ENCODE measurements around the gene WBP11. TPM values are rescaled to one million over a fixed set of nuclear protein-coding genes. Genes with fewer than 3 reads are reported as not detected.
"Not testable (repeated sequence)": the region's sequence is repeated elsewhere in the genome, so short reads cannot be mapped to it uniquely, and the experiment has no call there.

The WBP11 gene
- total RNA-seq, 4 donors from 2014 or later, result 16.7 to 24.4 (median 19.7) TPM

- no peaks in the 10 kb centered on the region for H3K4me1 ChIP-seq
- WGBS, result 94% methylated on average over 1 of the region's 1 CpG
- no peaks in the 10 kb centered on the region for H3K9me3 ChIP-seq
- no peak for DNase-seq (ENCODE audit: low spot score in 2 of 2)
- H3K27me3 ChIP-seq, result no peaks in the 10 kb centered on the region
- no peak overlapping the region for H3K4me3 ChIP-seq
- H3K36me3 ChIP-seq, result no peaks in the 10 kb centered on the region
- TF ChIP-seq CTCF (IDR thresholded peaks at IDR 0.05), result no peak
- TF ChIP-seq POLR2AphosphoS5 (IDR thresholded peaks at IDR 0.05), result no peak
- TF ChIP-seq EP300 (IDR thresholded peaks at IDR 0.05), result no peak
- no peak overlapping the region for H3K27ac ChIP-seq
These were observed 60.2 kb downstream of the WBP11 start for GRCh38 chr12:14743061-14743460.

GRCh38 chr12:14741942-14742341, 61.3 kb downstream of the WBP11 start:
- 98% methylated on average over 2 of the region's 2 CpGs for WGBS
- Histone ChIP-seq H3K27ac (no peak overlapping the region), H3K4me1 (no peaks in the 10 kb centered on the region), H3K9me3 (no peaks in the 10 kb centered on the region), H3K27me3 (no peaks in the 10 kb centered on the region), H3K36me3 (no peaks in the 10 kb centered on the region), H3K4me3 (no peak overlapping the region)
- DNase-seq (ENCODE audit: low spot score in 2 of 2), result no peak
- no peak for TF ChIP-seq EP300 (IDR thresholded peaks at IDR 0.05)
- no peak for TF ChIP-seq POLR2A (IDR thresholded peaks at IDR 0.05)
- no peak for TF ChIP-seq POLR2AphosphoS5 (IDR thresholded peaks at IDR 0.05)
- TF ChIP-seq CTCF (IDR thresholded peaks at IDR 0.05), result no peak

DNA sequence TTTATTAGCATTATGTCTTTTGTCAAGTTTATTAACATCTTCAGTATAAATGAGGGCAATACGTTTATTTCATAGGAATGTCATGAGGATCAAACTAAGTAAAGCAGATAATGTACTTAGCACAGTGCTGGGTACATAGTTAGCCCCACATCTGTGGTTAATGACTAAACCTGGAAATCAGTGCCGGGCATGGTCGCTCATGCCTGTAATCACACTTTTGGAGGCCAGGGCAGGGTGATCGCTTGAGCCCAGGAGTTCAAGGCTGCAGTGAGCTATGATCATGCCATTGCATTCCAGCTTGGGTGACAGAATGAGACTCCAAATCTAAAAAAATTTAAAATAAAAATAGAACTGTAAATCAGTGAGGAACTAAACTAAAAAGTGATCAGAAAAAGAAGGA, 62.1 kb downstream of the WBP11 start:
- WGBS, result 90% methylated on average over 4 of the region's 4 CpGs
- Histone ChIP-seq H3K27me3 (no peaks in the 10 kb centered on the region), H3K4me3 (no peak overlapping the region), H3K9me3 (no peaks in the 10 kb centered on the region), H3K4me1 (no peaks in the 10 kb centered on the region), H3K36me3 (no peaks in the 10 kb centered on the region), H3K27ac (no peak overlapping the region)
- DNase-seq (ENCODE audit: low spot score in 2 of 2), result no peak
- TF ChIP-seq POLR2A (IDR thresholded peaks at IDR 0.05) (no peak), POLR2AphosphoS5 (IDR thresholded peaks at IDR 0.05) (no peak)

DNA sequence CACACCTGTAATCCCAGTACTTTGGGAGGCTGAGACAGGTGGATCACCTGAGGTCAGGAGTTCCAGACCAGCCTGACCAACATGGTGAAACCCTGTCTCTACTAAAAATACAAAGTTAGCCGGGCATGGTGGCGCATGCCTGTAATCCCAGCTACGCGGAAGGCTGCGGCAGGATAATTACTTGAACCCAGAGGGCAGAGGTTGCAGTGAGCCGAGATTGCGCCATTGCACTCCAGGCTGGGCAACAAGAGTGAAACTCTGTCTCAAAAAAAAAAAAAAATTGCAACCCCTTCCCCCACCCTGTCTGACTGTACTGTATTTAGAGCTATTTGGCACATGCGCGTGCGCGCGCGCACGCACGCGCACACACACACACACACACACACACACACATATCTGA, 66.8 kb downstream of the WBP11 start:
- not testable (repeated sequence) for H3K4me3 ChIP-seq; DNase-seq (ENCODE audit: low spot score in 2 of 2); H3K27me3 ChIP-seq; H3K4me1 ChIP-seq; H3K9me3 ChIP-seq; H3K27ac ChIP-seq; H3K36me3 ChIP-seq
- WGBS, result 91% methylated on average over 16 of the region's 16 CpGs

Other genes starting within 250 kb of the WBP11 start
- gene PLBD1, start 235.6 kb downstream of the WBP11 start, total RNA-seq, result 10 to 100 TPM; 10.6 to 22.0 (median 18.1) TPM
- under 1 TPM in 2 of 4 donors, not detected in 2; 0.11 to 0.47 TPM for gene GUCY2C, start 106.9 kb downstream of the WBP11 start, total RNA-seq
- gene C12orf60, start 192 bp upstream of the WBP11 start, total RNA-seq, result under 1 TPM in 2 of 4 donors, not detected in 2; 0.31 to 0.83 TPM
- gene SMCO3, start 10.7 kb upstream of the WBP11 start, total RNA-seq, result not detected
- gene ART4, start 40.0 kb upstream of the WBP11 start, total RNA-seq, result 1 to 10 TPM in 1 of 4 donors, under 1 TPM in 2, not detected in 1; 0.17 to 1.3 (median 0.42) TPM
- gene MGP, start 82.4 kb upstream of the WBP11 start, total RNA-seq, result 100 to 1,000 TPM in 1 of 4 donors, 10 to 100 TPM in 3; 43.5 to 135 (median 58.3) TPM
- 1 to 10 TPM in 1 of 4 donors, under 1 TPM in 2, not detected in 1; 0.21 to 2.5 (median 0.91) TPM for gene ERP27, start 135.1 kb upstream of the WBP11 start, total RNA-seq
- 100 to 1,000 TPM in 1 of 4 donors, 10 to 100 TPM in 3; 74.7 to 109 (median 85.4) TPM for gene ARHGDIB, start 158.1 kb upstream of the WBP11 start, total RNA-seq
- not detected for gene PDE6H, start 169.6 kb upstream of the WBP11 start, total RNA-seq